HG02588 (cell line): ENCODE data around the gene GFRA3.
"Not testable (repeated sequence)": the region's sequence is repeated elsewhere in the genome, so short reads cannot be mapped to it uniquely, and the experiment has no call there.

Source experiments
- ATAC-seq: cut with Tn5 transposase; IDR thresholded peaks from one replicate; pipeline ENCODE4 v1.9.1; 2021; ENCODE audit warnings: mild to moderate bottlenecking, moderate library complexity; ENCODE audit not compliant: unreplicated experiment

GFRA3 gene

GRCh38 chr5:138274189-138274853 is at the start of gene GFRA3:
GFRA3 (minus strand) TSS chr5:138274621; CDS start chr5:138274424, 197 bp downstream.
- ATAC-seq, result no peak

- ATAC-seq, result not testable (repeated sequence)
These were observed 43.8 kb upstream of the GFRA3 start for GRCh38 chr5:138318211-138318610.

GRCh38 chr5:138316355-138316754 is 41.9 kb upstream of the GFRA3 start:
- no peak for ATAC-seq

GRCh38 chr5:138315751-138316278 is 41.4 kb upstream of the GFRA3 start:
- ATAC-seq, result no peak

DNA sequence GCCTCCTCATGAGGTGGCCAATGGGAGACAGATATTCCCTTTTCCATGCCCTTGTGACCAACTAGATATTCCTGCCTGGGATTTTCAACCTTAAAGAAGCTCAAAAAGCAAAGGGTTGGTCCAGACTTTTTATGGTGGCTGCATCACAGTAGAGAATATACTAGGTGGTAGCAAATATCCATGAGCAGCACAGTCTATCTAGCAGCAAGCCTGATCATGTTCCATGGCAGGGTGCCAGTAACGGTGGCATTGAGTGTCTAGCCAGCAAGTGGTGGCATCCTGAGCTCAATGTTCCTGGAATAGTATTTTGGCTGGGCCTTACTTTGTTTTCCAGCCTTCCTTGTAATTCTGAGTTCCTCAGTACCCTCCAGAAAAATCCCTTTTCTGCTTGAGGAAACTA is 31.4 kb upstream of the GFRA3 start:
- ATAC-seq, result no peak

GRCh38 chr5:138303372-138303771 is 29.0 kb upstream of the GFRA3 start:
- ATAC-seq, result no peak

DNA sequence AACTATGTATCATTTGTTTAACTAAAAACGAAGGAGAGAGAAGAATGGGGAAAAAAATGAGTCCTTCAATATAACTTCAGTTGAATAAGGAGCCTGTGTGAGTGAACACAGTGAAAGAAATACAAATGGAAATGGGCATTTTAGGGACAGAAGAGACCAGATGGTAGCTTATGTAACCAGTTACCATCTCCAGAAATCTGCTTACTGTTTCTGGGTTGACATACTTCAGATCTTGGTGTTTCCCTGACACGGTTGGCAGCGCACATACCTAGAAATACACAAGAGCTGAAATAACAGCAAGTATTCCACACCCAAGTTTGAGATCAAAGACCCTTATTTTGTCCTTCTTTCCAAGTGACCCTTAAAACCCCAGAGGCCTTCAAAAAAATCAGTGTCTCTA is 14.9 kb upstream of the GFRA3 start:
- no peak for ATAC-seq

DNA sequence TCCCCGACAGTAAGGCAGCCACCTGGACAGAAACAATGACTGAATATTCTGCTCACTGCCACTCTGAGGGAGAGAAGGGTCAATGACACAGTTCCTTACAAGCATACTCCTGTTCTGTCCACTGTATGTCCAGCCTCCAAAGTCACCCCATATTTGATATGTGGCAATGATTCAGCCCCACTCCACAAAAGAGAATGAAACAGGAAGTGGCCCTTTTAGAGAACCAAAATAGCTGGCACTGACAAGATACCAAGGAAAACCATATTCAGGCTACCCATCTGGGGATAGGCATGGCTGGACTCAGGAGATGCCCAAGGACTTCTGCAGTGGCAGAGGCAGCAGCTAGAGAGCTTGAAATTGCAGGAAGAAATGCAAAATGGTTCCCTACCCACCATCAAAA is 12.8 kb upstream of the GFRA3 start:
- ATAC-seq, result no peak

- no peak for ATAC-seq
These were observed 8.7 kb upstream of the GFRA3 start for GRCh38 chr5:138282920-138283742.

GRCh38 chr5:138280915-138281314 is 6.5 kb upstream of the GFRA3 start:
- ATAC-seq, result no peak

DNA sequence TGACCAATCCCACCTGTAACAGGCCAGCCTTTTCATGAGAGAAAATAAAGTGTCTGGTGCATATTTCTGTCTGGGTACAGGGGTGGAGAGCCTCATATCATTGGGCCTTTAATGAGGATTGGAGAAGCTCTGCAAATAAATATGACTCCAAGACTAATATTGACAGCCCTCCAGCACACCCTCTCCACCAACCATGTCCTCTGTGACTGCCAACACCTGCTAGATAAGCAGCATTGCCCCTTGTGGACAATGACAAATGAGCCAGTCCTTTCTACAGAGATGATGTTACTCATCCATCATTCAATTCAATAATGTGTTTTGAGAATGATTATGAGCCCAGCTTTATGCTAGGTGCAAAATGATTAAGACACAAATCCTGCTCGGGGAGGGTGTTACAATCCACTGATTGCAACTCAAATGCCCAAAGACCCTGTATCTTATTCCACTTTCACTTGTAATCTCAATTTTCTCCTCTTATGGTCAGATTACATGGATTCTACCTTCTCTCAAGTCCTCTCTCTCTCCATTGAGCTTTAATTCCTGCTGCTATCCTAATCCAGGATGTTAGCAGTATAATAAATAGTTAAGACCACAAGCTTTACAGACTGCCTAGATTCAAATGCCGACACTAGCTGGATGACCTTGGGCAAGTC is 2.1 kb upstream of the GFRA3 start:
- no peak for ATAC-seq

DNA sequence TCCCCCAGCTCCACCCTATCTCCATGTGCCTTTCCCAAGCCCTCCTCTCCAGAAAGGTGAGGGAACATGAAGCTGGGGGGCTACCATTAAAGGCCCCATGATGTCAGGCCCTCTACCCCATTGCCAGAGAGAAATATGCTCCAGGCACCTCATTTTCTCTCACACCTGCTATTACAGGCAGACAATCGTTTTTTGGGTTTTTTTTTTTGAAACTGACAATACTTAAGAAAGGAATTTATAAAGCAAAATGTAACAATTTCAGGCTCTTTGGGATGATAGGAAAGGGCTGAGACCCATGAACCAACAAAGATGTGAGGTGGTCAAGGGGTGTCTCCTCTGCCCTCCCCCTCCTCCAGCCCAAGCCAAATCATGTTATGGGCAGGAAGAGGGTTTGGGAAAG is 1.5 kb upstream of the GFRA3 start:
- no peak for ATAC-seq

DNA sequence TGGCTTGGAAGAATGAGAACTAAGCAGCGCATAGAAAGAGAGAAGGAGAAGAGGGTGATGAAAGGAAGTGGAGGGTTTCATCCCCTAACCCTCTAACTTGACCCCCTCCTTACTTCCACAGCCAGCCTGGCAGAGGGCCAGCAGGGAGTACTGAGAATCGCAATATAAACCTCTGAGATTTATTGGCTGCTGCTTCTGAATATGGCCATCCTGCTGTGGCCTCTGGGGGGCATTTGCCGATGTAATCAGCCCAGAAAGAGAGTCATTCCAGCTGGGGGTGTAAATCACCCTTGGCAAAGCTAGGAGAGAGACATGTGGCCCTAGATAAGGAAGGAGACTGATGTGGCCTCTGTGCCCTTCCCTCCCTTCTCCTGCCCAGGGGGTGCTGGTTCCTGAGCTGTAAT is 960 bp upstream of the GFRA3 start:
- no peak for ATAC-seq

GRCh38 chr5:138273834-138274188 is 610 bp downstream of the GFRA3 start:
- no peak for ATAC-seq

- ATAC-seq, result no peak
These were observed 1.7 kb downstream of the GFRA3 start for GRCh38 chr5:138272681-138273080.

- no peak for ATAC-seq
These were observed 3.1 kb downstream of the GFRA3 start for GRCh38 chr5:138271281-138271680.

GRCh38 chr5:138264183-138264582 is 10.2 kb downstream of the GFRA3 start:
- ATAC-seq, result no peak

GRCh38 chr5:138263581-138263980 is 10.8 kb downstream of the GFRA3 start:
- ATAC-seq, result no peak

GRCh38 chr5:138258704-138259292 is 15.6 kb downstream of the GFRA3 start:
- no peak for ATAC-seq

GRCh38 chr5:138257583-138257982 is 16.8 kb downstream of the GFRA3 start:
- ATAC-seq, result no peak

GRCh38 chr5:138252944-138253343 is 21.5 kb downstream of the GFRA3 start:
- ATAC-seq, result no peak
